ENCODE data around the gene FAM219B.
"Not testable (repeated sequence)": the region's sequence is repeated elsewhere in the genome, so short reads cannot be mapped to it uniquely, and the experiment has no call there.

Gene FAM219B

DNA sequence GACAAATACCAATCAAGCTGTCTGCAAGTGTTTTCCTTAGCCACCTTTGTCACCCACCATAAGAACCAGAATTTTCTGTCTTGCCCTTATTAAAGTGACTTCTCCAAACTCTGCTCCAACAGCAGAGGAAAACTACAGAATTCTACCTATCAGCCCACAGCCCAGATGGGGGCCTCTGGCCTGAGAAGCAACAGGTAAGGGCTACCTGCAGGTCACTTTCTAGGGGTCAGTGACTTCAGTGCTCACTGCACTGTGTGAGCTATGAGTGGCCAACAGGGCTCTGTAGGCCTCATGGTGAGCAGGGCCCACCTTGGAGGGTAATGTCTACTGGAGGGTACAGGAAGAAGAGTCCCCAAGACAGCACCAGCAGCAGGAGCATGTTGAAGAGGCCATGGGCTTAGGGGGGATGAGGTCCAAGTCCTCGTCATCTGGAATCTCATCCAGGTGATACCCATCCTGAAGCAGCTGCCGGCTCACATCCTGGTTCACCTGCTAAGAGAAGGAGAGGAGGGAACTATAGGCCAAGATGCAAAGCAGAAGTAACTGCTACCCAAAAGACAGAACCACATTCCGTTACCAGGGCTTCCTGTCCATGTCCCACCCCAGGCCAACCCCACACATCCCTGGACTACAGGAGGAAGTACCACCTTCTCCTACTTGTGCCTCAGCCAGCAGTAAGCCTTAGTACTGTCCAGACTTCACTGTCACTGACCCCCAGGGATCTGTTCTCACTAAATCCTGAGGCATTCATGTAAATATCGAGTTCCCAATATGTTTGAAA is 4.2 kb downstream of the FAM219B start:
- no peak for FAIRE-seq

DNA sequence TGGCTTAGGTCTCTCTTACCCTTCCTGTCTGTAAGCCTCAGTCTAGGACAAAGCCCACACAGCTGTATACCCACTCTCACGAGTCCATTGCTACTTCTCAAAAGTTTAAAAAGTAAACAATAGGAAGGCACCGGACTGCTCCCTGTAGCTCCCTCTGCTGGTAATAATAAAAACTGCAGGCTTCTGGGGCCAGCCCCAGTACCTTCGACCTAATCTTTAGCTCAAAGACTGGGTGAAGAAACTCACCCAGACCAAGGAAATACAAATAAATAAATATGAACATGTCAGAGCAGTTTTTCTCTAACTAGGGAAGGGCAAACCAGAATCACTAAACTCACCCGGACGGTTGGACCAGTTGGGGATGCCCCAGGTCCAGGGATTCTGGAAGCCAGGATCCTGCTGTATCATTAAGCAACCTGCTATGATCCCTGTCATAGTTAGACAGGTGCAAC is 5.0 kb downstream of the FAM219B start:
- no peak for FAIRE-seq

DNA sequence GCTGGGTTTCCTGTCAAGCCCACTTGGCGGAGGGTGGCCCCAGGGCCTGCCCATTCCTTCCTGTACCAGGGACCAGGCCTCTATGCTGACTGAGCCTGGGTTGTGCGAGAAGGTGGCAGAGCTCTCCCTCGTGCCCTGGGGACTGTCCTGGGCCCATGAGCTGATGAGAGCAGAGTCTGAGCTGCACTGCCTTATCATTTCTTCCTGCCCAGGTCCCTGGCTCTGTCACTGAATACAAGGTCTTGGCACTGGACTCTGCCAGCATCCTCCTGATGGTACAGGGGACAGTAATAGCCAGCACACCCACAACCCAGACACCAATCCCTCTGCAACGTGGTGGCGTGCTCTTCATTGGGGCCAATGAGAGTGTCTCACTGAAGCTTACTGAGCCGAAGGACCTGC is 9.3 kb downstream of the FAM219B start:
- no peak for FAIRE-seq

DNA sequence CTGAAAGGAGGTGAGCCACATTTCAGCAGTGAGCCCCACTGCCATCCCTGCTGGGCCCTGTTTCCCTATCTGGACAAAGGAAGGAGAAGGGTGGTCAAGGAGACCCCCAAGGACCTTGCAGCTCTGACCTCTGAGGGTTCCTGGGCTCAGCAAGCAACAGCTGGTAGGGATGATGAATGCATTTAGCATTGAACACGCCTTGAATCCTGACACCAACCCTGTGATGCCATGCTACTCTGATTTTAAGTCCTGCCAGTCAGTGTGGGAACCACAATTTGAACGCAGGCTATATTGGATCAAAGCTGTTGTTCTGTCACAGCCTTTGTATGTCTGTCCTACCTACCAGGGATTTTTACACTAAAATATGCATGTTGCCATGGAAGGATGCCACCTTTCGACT is 10.3 kb downstream of the FAM219B start:
- no peak for FAIRE-seq

DNA sequence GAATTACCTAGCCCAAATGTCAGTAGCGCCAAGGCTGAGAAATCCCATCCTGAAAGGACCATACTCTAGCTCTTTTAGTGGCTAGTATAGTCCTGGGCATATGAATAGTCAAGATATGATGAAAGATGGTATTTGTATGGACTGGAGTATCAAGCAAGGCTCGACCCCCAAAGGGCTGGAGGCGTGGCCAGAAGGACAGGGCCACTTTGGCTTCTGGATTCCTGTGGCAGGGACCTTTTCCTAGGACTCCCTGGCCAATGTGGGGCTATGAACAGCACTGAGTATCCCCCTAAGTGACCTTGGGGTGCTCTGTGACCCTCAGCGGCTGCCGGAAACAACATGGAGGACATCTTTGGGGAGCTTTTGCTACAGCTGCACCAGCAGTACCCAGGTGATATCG is 10.8 kb downstream of the FAM219B start:
- FAIRE-seq = no peak

DNA sequence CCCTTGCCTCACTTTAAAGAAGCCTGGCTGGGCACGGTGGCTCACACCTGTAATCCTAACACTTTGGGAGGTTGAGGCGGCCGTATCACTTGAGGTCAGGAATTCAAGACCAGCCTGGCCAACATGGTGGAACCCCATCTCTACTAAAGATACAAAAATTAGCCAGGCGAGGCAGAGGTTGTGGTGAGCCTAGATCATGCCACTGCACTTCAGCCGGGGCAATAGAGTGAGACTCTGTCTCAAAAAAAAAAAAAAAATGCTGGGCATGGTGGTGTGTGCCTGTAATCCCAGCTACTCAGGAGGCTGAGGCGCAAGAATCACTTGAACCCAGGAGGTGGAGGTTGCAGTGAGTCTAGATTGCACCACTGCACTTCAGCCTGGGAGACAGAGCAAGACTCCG is 12.3 kb downstream of the FAM219B start:
- not testable (repeated sequence) for FAIRE-seq

DNA sequence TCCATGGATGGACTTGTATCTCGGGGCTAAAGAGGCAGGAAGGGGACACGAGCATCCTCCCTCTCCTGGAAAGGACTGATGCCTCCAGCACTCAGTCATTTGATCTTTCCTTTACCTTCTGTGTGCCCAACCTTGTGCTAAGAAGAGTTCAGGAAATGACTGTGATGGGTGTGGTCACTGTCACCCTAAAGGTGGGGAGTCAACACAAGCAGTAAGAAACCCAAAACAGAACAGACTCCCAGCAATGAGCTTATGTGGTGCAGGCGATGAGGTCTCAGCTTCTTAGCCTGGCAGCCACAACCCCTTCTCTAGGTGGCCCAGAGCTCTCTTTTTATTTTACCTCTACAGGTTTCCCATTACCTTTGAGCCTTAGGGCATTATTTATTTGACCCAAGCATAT is 13.0 kb downstream of the FAM219B start:
- FAIRE-seq = no peak

DNA sequence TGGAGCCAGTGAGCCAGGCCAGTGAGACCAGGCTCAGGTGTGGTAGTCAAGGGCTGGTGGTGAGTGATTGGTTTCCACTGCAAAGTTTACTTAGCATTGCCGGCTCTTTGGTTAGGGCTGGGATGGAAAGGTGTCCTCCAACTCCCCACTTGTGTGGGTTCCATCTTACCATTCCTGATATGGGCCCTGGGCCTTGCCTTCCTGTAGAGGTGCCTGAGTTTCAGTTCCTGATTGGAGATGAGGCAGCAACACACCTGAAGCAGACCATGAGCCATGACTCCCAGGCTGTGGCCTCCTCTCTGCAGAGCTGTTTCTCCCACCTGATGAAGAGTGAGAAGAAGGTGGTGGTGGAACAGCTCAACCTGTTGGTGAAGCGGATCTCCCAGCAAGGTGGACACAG is 13.7 kb downstream of the FAM219B start:
- FAIRE-seq = no peak

DNA sequence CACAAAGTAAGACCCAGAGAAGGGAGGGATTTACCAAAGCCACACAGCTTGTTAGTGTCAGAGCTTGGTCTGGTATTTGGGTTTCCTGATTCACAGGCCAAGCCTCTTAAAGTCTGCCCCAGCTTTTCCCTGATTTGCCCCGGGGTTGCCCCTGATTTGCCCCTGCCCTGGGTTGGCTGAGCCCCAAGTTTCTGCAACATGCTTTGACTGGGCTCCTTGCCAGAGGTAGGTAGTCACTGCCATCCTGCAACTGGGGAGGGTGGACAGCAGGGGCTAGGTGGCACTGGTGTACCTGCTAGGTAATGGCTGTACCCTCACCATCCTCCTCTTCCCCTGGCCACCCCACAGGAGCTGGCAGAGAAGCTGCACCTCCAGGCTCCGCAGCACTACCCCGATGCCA is 14.3 kb downstream of the FAM219B start:
- FAIRE-seq = no peak

DNA sequence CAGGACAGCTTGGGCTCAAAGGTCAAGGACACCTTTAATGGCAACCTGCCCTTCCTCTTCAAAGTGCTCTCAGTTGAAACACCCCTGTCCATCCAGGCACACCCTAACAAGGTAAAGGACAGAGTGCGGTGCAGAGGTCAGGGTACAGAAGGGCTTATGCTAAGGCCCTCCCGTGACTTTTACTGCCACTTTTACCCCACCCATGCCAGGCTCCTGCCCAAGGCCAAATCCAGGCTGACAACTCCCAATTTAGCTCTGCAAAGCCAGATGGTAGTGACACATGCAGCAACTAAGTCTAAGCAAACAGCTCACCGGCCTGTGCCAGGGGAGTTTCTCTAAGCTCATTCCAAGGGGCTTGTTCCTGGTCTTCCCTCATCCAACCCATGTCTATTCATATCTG is 15.2 kb downstream of the FAM219B start:
- no peak for FAIRE-seq

DNA sequence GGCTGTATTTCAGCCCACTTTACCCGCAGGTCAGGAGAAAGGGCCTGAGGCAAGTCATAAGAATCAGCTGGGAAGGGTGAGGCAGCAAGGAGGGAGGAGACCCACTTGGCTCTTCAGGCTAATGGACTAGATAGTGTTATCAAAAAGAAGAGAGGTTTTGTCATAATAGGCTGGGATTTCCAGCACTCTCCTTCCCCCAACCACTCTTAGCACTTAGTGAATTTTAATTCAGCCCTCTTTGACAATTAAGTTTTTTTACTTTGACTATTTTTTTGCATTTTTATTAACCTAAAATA is 16.0 kb downstream of the FAM219B start:
- FAIRE-seq = no peak

DNA sequence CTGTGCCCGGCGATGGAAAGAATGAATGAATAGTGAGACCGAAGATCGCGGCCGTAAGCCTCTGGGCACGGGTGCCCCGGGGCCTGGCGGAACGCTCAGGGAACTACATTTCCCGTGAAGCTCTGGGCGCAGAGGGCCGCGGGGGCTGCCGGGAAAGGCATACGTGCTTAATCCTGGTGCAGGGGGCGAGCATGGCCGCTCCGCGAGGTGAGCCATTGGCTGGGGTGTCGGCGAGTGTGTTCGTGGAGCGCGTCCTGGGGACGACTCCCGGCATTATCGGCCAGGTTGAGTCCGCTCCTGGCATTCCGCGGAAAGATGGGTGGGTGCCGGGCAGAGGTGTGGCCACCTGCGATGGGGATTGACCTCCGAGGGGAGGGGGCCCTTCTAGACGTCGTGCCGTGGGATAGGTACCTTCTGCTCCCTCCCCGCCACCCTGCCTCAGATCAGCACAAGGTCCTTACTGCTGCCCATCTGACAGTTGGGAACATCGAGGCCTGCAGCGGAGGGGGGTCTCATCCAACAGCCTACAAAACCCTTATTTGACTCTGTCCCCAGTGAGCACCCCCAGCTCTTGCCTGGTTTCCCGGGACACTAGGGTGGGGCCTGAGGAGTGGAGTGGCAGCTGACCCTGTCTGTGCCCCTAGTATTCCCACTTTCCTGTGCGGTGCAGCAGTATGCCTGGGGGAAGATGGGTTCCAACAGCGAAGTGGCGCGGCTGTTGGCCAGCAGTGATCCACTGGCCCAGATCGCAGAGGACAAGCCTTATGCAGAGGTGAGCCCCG is 16.6 kb downstream of the FAM219B start, which contains the start of gene MPI:
Gene MPI (plus strand): TSS at position 160 of the 782 bp plus-strand sequence. CDS start 32 bp downstream, at position 192.
- FAIRE-seq = no peak

DNA sequence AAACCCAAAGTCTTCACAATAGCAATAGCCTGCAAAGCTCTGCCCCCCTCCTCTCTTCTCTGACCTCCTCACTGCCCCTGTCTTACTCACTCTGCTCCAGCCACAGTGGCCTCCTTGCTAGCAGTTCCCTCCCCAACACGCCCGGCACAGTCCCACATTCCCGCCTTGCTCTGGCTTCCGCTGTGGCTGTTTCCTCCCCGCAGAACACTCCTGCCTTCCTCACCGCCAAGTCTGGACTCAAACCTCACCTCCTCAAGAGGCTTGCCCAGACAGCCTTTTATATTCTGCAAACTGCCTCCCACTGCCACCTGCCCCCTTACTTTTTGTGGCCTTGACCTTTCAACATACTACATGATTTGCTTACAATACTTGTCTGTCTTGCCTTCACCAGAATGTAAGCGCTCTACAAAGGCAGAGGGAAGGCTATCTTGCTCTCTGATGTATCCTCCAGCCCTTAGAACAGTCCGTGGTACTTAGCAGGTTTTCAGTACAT is 17.2 kb downstream of the FAM219B start:
- no peak for FAIRE-seq

DNA sequence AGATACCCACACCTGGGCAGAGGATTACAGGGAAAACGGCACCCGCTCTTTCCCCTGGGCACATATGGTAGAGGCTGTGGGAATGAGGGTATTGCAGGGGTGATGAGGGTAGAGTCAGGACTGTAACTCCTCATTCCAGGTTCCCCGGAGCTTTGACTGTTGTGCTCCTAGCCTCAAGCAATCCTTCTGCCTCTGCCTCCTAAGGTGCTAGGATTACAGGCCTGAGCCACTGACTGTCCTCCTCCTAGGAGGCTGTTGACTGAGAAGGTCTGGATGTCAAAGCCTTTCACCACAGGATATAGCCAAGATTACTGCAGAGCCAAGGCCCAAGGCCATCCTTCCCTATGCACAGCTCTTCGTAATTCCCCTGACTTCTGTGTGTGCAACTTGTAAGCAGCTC is 17.9 kb downstream of the FAM219B start:
- no peak for FAIRE-seq

DNA sequence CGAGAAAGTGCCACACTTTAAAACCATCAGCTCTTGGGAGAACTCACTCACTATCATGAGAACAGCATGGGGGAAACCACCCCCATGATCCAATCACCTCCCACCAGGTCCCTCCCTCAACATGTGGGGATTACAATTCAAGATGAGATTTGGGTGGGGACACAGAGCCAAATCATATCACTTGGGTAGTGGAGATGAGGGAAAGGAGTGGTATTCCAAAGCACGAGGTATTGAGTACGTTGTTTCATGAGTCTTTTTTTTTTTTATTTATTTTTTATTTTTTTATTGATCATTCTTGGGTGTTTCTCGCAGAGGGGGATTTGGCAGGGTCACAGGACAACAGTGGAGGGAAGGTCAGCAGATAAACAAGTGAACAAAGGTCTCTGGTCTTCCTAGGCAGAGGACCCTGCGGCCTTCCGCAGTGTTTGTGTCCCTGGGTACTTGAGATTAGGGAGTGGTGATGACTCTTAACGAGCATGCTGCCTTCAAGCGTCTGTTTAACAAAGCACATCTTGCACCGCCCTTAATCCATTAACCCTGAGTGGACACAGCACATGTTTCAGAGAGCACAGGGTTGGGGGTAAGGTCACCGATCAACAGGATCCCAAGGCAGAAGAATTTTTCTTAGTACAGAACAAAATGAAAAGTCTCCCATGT is 19.0 kb downstream of the FAM219B start:
- FAIRE-seq = not testable (repeated sequence)

DNA sequence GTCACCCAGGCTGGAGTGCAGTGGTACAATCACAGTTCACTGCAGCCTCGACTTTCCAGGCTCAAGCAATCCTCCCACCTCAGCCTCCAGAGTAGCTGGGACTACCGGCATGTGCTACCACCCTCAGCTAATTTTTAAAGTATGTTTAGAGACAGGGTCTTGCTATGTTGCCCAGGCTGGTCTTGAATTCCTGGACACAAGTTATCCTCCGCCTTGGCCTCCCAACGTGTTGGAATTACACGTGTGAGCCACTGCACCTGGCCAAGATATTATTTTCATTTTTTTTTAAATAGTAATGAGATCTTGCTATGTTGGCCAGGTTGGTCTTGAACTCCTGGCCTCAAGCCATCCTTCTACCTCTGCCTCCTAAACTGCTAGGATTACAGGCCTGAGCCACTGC is 21.2 kb downstream of the FAM219B start:
- no peak for FAIRE-seq

DNA sequence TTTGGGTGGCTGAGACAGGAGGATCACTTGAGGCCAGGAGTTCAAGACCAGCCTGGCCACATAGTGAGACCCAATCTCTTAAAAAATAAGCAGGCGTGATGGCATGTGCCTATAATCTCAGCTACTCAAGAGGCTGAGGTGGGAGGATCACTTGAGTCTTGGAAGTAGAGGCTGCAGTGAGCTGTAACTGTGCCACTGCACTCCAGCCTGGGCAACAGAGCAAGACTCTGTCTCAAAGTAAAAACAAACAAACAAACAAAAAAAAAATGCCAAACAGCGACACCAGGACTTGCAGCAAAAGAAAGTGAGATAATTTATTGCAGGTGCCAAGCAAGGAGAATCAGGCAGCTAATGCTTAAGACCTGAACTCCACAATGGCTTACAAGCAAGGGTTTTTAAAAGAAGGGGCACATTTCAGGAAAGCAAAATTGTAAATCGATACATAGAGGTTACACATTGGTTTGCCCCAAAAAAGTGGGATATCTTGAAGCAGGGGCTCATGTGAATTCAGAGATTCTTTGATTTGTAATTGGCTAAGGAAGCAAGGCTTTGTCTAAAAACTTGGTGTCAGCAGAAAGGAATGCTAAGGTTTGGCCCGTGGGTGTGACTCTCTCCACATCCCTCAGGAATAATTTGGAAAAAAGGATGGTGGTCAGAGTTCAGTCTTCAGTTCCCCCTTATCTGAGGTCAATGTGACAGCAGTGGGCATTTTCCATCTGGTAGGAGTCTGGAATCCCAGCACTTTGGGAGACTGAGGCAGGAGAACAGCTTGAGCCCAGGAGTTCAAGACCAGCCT is 22.0 kb downstream of the FAM219B start:
- no peak for FAIRE-seq

DNA sequence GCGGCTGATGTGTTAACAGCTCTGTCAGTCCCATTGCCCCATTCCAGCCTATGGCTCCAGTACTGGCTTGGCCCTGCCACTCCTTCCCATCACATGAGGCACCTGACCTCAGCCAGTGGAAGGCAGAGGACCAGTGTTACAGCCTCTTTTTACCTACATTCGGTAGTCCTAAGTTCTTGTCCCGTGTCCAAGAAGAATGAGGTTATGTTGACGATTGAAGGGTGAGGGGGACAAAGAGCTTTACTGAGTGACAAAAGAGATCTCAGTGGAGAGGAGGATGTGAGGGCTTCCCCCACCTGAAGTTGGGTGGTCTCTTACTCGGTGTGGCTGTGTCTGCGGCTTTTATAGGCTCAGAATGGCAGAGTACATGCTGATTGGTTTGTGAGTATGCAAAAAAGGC is 24.1 kb downstream of the FAM219B start:
- no peak for FAIRE-seq

DNA sequence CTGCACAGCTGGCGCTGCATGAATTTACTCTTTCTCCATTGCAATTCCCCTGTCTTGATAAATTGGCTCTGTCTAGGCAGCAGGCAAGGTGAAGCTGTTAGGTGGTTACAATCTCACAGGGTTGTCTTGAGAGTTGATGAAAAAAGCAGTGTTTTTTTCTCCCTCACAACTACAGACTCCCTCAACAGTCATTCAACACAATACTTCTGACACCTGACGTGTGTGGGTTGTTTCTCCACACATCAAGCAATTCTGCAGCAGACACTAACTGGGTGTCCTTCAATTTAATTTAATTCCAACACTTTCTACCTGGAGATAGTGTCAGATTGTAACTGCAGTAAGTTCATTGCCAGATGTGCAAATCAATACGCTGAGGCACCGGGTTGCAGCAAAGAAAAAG is 28.4 kb downstream of the FAM219B start:
- no peak for FAIRE-seq

DNA sequence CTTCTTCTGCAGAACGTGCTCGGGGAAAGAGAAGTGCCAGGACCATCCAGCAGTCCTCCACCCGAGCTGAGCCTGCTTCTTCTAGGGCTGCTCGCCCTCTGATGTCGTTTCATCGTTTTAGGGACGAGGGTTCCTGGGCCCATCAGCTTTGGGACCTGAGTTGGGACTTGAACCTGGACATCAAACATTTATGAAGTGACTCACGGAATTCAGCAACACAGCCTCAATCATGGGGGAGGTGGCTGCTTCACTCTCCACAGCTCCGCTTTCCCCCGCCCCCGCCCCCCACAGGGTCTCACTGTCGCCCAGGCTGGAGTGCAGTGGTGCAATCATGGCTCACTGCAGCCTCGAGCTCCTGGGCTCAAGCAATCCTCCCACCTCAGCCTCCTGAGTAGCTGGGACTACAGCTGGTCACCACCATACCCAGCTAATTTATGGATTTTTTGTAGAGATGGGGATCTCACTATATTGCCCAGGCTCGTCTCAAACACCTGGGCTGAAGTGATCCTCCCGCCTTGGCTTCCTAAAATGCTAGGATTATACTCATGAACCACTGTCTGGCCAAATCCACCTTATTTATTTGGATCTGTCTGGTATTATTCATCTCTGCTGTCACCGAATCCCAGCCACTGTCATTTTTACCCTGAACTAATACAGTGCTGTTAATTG is 32.8 kb downstream of the FAM219B start:
- FAIRE-seq = no peak

DNA sequence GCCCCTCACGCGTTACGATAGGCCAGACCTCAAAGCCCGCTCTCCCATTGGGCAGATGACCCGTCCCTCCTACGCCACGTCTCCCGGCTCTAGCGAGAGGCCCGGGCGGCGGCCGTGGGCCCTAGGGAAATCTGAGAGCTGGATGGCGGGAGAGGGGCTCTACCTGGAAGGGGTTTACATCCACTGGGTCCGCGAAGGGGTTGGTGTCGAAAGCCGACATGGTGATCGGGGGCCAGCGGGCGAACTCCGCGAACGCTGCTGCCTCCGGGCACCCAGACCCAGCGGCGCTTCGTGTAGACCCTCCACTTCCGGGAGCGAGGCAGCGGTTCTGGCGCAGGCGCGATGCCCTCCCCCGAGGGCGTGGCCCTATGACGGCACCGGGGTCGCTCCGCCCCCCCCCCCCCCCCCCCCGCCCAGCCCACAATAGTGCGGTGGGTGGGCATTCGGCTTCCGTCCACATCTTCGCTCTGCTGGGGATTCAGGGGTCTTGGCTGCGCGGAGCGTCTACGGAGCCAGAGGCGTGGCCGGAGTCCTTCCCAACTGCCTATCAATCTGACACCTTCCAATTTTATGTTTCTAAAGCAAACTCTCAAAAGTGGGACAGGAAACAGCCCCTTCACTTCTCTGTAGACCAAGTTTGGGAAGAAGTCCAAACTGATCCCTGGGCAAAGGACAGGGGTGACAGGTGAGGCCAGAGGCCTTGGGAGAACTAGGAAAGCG is 33.5 kb downstream of the FAM219B start, which contains the start of gene SCAMP2:
Gene SCAMP2 (minus strand): TSS at position 330 of the 720 bp plus-strand sequence. CDS start 110 bp downstream, at position 220.
- no peak for FAIRE-seq

Measured in colon (tissue), 2 donors.